GM21619 (cell line): ENCODE results near the gene HEXIM1.

Experiments used
- ATAC-seq: cut with Tn5 transposase; IDR thresholded peaks from one replicate; pipeline ENCODE4 v1.9.1; 2021; ENCODE audit not compliant: unreplicated experiment

HEXIM1 gene

GRCh38 chr17:45170931-45171337 is 22.7 kb downstream of the HEXIM1 start:
- ATAC-seq = no peak

DNA sequence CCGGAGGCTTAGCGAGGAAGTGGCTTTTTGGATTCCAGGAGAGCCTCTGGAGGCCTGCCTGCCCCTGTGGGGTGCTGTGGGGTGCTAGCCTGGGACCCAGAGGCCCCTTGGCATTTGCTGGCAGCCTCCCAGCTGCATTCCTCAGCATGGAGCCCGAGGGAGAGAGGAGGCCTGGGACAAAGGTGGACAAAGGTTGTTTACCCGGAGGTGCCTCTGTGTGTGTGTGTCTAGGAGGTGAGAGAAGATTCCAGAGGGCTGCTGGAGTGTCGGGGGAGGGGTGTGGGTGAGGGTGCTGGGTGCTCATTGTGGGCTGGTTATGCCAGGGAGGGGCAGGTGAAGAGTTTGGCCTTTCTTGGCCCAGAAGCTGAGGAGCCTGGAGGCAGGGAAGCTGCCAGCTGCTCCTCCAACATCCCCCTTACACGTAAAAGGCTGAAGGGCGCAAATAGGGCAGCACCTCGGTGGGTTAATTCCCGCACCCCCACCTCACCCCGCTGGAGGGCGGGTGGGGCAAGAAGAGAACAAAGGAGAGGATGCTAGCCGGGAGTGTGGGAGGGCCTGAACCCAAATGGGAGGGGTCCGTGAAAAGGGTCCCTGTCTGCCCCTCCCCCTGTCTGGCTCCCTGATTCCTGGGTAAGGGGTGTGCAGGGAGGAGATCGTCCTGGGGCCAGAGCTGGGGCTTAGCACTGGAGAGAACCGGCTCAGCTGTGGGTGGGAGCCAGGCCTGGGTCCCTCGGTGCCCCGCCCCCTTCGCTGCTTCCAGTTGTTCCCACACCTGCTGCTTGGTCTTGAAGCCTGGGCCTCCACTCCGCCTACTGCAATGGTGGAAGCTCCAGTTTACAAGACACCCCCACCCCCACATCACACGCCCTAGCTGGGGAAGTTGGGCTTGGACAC is 23.3 kb downstream of the HEXIM1 start:
- ATAC-seq = no peak

GRCh38 chr17:45172232-45172540 is 23.9 kb downstream of the HEXIM1 start:
- no peak for ATAC-seq

DNA sequence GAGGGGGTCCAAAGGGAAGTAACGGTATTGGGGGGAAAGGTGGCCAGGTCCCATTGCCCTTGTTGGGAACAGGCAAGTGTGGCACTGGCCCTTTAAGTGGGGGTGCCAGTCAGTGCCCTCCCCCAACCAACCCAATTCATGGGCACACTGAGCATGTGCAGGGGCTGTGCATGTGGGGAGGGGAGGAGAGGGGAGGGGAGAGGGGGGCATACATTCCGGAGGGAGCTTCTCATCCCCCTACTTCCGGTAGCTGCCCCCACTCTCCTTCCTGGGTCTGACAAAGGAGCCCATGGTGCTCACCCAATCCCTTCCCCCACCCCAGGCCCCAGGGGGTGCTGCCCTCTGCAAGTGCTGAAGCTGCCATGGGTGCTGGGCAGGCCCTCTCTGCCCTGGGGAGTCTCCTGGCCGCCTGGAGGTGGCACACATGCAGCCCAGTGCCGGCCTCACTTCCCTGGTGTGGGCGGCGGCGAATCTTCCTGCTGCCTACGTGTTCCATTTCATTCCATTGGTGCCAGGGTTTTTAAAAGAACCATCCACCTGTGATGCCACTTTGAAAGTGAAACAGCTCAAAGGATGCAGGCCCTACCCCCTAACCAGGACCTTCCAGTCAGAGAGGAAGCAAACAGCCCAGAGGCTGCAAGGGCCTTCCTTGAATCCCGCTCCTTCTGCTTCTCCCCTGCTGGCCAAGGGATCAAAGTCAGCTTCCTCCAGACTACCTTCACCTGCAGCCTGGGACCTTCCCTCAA is 24.4 kb downstream of the HEXIM1 start:
- ATAC-seq = no peak

- ATAC-seq = no peak
Observed at GRCh38 chr17:45175759-45176115, 27.5 kb downstream of the HEXIM1 start.

GRCh38 chr17:45177563-45177962 is 29.3 kb downstream of the HEXIM1 start:
- no peak for ATAC-seq

DNA sequence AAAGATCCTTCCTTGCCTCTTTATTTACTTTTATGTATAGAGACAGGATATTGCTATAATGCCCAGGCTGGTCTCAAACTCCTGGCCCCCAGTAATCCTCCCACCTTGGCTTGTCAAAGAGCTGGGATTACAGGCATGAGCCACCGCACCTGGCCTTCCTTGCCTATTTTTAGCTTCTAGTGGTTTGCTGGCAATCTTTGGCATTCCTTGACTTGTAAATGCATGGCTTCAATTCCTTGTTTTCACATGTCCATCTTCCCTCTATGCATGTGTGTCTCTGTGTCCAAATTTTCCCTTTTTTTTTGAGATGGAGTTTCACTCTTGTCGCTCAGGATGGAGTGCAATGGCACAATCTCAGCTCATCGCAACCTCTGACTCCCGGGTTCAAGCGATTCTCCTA is 35.9 kb downstream of the HEXIM1 start:
- no peak for ATAC-seq

DNA sequence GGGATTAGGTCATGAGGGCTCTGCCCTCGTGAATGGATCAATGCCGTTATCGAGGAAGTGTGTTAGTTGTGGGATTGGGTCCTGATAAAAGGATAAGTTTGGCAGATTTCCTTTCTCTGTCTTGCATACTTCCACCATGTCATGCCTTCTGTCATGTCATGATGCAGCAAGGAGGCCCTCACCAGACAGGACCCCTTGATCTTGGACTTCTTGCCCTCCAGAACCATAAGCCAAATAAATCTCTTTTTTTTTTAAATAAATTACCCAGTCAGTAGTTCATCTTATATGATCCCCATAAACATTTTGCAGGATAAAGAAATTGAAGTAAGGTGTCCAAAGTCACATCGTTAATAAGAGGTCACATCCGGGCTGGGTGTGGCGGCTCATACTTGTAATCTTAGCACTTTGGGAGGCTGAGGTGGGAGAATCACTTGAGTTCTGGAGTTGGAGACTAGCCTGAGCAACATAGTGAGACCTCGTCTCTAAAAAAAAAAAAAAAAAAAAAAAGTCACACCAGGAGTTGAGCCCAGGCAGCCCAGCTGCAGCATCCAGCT is 38.6 kb downstream of the HEXIM1 start:
- no peak for ATAC-seq

DNA sequence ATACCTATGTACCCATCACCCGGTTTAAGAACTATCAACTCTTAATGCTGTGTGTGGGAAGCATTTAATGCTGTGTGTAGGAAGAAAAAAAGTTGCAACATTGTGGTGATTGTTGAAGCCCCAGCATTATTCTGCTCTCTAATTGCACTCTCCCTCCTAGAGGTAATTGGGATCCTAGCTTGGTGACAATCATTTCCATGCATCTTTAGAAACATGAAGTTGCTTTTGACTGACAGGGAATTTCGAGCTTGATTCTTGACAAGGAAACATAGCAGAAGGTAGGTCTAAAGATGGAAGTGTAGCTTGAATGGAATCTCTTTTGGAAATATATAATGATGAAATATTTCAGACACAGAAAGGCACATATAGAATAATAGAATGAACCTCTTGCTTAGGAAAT is 40.7 kb downstream of the HEXIM1 start:
- no peak for ATAC-seq

DNA sequence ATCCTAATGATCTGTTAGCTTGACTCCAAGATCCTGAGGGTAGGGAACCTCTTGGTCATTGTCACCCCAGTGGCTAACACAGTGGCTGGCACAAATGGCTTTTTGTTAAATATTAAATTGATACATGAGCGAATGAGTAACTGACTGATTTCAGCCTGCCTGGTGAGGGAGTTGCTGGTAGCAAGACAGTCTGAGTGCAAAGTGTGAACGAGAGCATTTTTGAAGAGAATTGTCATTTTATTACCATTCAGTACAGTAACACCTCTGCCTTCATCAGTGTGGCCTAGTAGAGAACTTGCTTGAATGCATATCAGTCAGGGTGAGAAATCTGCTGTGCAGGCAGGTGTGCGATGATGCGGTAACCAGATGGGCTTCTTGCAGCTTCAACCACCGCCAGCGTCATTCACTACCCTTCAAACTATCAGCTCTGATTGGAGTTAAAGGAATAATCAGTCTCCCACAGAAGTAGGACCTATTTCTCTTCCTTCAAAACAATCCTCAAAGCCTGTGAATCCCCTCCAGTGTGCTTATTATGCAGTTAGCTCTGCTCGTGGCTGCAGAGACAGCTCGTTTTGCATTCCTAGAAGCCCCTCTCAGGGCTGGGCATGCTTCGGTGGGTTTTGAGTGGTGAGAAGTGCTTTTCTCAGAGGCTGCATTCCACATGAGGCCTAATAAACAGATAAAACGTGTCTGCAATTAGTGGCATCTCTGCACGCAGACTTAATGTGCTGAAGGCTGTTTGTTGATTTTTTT is 42.4 kb downstream of the HEXIM1 start:
- ATAC-seq = no peak

DNA sequence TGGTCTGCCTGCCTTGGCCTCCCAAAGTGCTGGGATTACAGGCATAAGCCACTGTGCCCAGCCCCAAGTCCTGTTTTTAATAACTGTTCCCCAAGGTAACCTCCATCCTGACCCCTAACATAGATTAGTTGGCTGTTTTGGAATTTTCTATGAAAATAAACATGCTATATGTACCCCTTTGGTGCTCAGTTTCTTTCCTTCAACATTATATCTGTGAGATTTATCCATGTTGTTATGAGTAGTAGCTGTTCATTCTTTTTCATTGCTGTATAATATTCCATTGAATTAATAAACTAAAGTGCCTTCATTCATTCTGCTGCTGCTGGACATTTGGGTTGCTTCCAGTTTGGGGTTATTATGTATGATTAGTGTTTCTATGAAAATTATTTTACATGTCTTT is 47.1 kb downstream of the HEXIM1 start:
- ATAC-seq = no peak

DNA sequence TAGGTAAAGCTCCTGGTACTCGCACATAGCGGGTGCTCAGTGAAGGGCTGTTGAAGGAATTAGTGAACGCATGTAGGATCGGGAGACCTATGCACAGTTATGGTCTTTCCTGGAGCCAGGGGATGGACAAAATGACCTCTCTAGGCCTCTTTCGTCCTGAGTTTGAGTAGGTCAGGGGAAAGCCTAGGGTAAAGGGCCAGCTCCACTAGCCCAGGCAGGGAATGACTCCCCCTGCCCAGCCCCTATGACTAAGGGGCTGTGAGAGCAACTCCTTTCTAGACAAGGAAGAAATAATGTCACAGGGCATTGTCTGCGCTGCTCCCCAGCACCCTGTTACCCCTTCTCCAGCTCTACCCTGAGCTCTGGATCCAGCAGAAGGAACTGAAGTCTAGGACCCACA is 48.8 kb downstream of the HEXIM1 start:
- no peak for ATAC-seq

- ATAC-seq = no peak
Observed at GRCh38 chr17:45197555-45198334, 49.5 kb downstream of the HEXIM1 start.

DNA sequence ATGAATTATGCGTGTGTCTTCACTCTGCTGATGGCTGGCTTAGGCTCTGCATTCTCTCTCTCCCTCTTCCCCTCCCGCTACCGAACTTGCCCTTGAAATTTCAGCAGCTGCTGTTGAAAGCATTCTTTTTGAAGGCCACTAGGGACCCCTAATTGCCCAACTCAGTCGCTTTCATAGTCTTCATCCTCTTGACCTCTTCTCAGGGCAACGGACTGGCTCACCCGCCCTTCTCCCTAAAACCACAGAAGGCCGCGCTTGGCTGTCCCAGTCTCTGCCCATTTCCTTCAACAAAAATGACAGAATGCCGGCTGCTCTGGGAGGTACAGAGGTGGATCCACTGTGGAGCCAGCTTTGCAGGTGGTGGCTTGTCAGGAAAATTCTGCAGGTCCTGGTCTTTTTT is 52.4 kb downstream of the HEXIM1 start:
- ATAC-seq = no peak

- no peak for ATAC-seq
Observed at GRCh38 chr17:45201457-45201856, 53.2 kb downstream of the HEXIM1 start.
